Measurements from ENCODE around the gene PHETA1.

PHETA1 gene

DNA sequence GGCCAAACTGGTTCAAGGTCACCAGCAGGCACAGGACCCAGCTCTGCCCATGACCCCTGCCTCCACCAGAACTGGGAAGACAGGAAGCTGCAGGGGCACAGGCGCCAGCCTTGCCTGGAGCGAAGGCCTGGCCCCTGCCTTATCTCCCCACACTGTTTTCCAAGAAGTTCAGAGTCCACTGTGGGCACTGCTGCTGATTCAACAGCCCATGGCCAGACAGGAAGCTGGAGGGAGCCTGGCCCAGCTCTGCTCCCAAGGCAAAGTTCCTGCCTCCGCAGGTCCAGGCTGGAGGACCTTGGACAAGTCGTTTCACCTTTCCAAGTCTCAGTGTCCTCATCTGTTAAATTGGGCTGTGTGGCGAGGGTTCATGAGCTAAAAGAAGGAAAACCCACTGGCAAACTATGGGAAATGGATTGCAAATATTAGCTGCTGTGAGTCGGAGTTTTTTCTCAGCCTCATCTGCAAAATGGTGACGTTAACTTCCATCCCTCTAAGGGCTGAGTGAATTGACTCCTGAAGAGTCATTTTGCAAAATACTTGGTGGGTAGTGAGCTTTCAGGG lies 1.2 kb downstream of the PHETA1 start:
- H3K9me3 ChIP-seq (ENCODE audit: control insufficient read depth in 2 of 2, low read length in 2 of 2) = no peaks in the 10 kb centered on the region
- H3K9ac ChIP-seq (ENCODE audit: low read length in 2 of 2) = peak overlapping the region; percentile 79 to 81
- peaks cover 7 to 10% of the 10 kb centered on the region in 2 donors for H3K36me3 ChIP-seq (ENCODE audit: control insufficient read depth in 2 of 2, insufficient read depth in 2 of 2, low read length in 2 of 2)
- no peak overlapping the region for H3K27ac ChIP-seq (ENCODE audit: low read length)
- no peaks in the 10 kb centered on the region for H3K27me3 ChIP-seq (ENCODE audit: control insufficient read depth in 1 of 2, insufficient read depth in 2 of 2, low read length in 2 of 2)
- peaks cover 28% of the 10 kb centered on the region for H3K4me1 ChIP-seq (ENCODE audit: control insufficient read depth, insufficient read depth, low read length)
- peak overlapping the region; percentile 90 to 91 for H3K4me3 ChIP-seq (ENCODE audit: low read length in 2 of 2)

DNA sequence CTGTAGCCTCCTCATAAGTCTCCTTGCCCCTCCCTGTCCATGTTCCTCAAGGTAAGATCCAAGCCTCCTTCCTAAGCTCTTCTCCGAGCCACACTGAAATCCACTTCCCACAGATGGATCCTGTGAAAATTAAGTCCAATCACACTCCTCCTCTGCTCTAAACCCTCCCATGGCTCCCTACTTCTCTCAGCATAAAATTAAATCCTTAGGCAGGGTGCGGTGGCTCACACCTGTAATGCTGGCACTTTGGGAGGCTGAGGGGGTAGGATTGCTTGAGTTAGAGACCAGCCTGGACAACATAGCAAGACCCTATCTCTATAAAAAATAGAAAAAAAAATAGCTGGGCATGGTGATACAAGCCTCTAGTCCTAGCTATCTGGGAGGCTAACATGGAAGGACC lies 2.3 kb downstream of the PHETA1 start:
- peaks cover 7 to 13% of the 10 kb centered on the region in 2 donors for H3K36me3 ChIP-seq (ENCODE audit: control insufficient read depth in 2 of 2, insufficient read depth in 2 of 2, low read length in 2 of 2)
- H3K4me3 ChIP-seq (ENCODE audit: low read length in 2 of 2) = no peak overlapping the region
- no peaks in the 10 kb centered on the region for H3K9me3 ChIP-seq (ENCODE audit: control insufficient read depth in 2 of 2, low read length in 2 of 2)
- no peak overlapping the region for H3K27ac ChIP-seq (ENCODE audit: low read length)
- no peak overlapping the region for H3K9ac ChIP-seq (ENCODE audit: low read length in 2 of 2)
- peaks cover 28% of the 10 kb centered on the region for H3K4me1 ChIP-seq (ENCODE audit: control insufficient read depth, insufficient read depth, low read length)
- H3K27me3 ChIP-seq (ENCODE audit: control insufficient read depth in 1 of 2, insufficient read depth in 2 of 2, low read length in 2 of 2) = no peaks in the 10 kb centered on the region

DNA sequence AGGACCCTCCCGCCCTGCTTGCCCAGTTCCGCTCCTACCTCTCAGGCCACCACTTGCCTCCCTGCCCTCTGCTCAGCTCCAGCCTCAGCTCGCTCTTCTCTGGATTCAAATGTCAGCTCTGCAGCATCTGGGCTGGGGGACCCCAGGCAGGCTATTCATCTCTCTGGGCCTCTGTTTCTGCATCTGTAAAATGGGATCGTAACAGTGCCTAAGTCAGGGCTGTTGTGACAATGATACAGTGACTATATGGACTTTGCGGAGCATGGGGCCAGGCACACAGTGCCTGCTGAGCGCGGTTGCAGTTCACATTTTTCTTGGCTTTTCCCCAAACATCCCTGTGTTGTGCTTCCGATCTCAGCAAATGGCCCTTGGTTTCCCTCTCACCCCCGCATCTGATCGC lies 2.8 kb downstream of the PHETA1 start:
- H3K9ac ChIP-seq (ENCODE audit: low read length in 2 of 2) = no peak overlapping the region
- H3K27me3 ChIP-seq (ENCODE audit: control insufficient read depth in 1 of 2, insufficient read depth in 2 of 2, low read length in 2 of 2) = no peaks in the 10 kb centered on the region
- H3K27ac ChIP-seq (ENCODE audit: low read length) = no peak overlapping the region
- H3K4me3 ChIP-seq (ENCODE audit: low read length in 2 of 2) = no peak overlapping the region
- H3K4me1 ChIP-seq (ENCODE audit: control insufficient read depth, insufficient read depth, low read length) = peaks cover 28% of the 10 kb centered on the region
- H3K9me3 ChIP-seq (ENCODE audit: control insufficient read depth in 2 of 2, low read length in 2 of 2) = no peaks in the 10 kb centered on the region
- peaks cover 7 to 13% of the 10 kb centered on the region in 2 donors for H3K36me3 ChIP-seq (ENCODE audit: control insufficient read depth in 2 of 2, insufficient read depth in 2 of 2, low read length in 2 of 2)

DNA sequence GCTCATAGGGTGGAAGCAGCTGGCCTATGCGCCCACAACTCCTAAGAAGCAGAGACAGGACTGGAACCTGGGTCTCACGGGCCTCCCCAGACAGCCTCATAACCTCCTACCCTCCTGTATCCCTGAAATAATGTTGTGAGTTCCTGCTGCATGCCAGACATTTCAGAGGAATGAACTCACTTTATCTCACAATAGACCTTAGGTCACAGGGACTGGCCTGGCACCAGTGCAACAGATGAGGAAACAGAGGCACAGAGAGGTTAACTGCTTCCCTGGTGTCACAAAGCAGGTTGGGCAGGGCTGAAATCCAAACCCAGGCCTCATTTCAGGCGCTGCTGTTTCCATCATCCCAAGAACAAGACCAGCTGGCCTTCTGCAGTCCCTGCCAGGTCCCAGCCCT lies 5.3 kb downstream of the PHETA1 start:
- Histone ChIP-seq H3K9me3 (ENCODE audit: control insufficient read depth in 2 of 2, low read length in 2 of 2) (no peaks in the 10 kb centered on the region), H3K4me1 (ENCODE audit: control insufficient read depth, insufficient read depth, low read length) (peaks cover 16% of the 10 kb centered on the region), H3K36me3 (ENCODE audit: control insufficient read depth in 2 of 2, insufficient read depth in 2 of 2, low read length in 2 of 2) (peaks cover 7 to 13% of the 10 kb centered on the region in 2 donors), H3K9ac (ENCODE audit: low read length in 2 of 2) (no peak overlapping the region), H3K4me3 (ENCODE audit: low read length in 2 of 2) (no peak overlapping the region), H3K27me3 (ENCODE audit: control insufficient read depth in 1 of 2, insufficient read depth in 2 of 2, low read length in 2 of 2) (peaks cover 0 to 3% of the 10 kb centered on the region in 2 donors), H3K27ac (ENCODE audit: low read length) (no peak overlapping the region)

DNA sequence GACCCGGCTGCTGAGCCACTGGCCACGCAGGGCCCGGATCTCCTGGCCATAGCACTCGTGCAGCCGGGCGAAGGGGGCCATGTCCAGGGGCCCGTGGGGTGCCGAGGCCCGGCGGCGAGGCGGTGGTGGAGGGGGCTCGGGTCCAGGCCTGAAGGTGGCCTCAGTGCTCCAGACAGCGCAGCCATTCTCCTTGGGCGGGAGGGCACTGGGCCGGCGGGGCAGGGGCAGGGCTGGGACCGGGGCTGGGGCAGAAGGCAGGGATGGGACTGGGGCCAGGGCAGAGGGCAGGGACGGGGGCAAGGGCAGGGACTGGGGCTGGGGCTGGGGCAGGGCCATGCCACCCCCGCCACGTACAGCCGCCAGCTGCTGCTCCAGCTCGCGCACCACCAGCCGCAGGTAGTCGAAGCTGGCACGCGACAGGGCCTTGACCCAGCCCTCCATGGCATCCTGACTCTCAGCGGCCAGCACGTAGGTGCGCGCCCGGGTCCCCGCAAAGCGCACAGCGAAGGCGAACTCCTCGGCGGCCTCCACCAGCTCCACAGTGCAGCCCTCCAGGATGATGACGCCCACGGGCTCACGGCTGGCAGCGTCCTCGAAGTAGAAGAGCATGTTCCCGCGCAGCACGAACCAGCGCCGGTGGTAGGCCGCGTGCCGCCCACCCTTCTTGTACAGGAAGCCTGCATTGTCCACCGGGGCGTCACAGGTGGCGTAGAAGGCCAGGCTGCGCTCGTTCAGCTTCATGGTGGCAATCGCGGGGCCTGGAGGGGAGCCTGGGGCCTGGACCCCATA lies 6.0 kb downstream of the PHETA1 start:
- Histone ChIP-seq H3K4me1 (ENCODE audit: control insufficient read depth, insufficient read depth, low read length) (peaks cover 9% of the 10 kb centered on the region), H3K4me3 (ENCODE audit: low read length in 2 of 2) (no peak overlapping the region), H3K9me3 (ENCODE audit: control insufficient read depth in 2 of 2, low read length in 2 of 2) (no peaks in the 10 kb centered on the region), H3K36me3 (ENCODE audit: control insufficient read depth in 2 of 2, insufficient read depth in 2 of 2, low read length in 2 of 2) (peaks cover 7 to 13% of the 10 kb centered on the region in 2 donors), H3K27ac (ENCODE audit: low read length) (no peak overlapping the region), H3K27me3 (ENCODE audit: control insufficient read depth in 1 of 2, insufficient read depth in 2 of 2, low read length in 2 of 2) (peaks cover 0 to 6% of the 10 kb centered on the region in 2 donors), H3K9ac (ENCODE audit: low read length in 2 of 2) (no peak overlapping the region)

DNA sequence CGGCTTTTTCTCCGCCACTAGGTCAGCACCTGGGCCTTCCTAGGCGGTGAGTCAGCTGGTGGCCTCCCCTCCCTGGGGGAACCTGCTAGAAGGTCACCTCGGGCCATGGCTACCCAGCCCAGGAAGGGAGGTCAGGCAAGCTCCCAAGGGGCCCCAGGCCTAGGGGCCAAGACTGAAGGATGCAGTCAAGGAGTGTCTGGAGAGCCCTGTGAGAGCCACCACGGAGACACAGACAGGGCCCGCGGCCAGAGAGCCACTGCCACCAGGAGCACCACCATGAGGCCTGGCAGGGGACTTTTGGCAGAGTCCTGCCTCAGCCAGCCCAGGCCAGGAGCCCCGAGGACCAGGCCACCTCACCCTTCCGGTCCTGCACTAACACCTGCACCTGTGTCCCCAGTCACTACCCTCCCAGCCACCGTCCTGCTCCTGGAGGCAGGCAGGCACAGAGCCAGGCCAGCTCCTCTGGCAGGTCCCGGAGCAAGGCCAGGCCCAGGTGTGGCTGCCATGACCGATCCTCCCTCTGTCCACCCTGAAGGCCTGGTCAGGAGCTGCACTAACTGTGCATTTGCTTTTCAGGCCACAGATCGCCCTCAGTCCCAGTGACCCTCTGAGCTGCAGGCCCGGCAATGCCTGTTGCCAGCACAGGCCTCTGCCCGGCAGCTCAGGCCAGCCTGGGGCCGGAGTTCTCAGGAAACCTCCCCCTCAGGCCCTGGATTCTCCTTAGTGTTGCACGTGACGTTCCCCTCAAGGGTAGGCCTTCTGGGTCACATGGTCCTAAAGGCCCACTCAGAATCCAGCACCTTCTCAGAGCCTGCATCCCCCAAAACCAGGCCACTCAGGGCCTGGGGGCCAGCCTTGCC lies 6.9 kb downstream of the PHETA1 start:
- peaks cover 7 to 13% of the 10 kb centered on the region in 2 donors for H3K36me3 ChIP-seq (ENCODE audit: control insufficient read depth in 2 of 2, insufficient read depth in 2 of 2, low read length in 2 of 2)
- H3K9me3 ChIP-seq (ENCODE audit: control insufficient read depth in 2 of 2, low read length in 2 of 2) = no peaks in the 10 kb centered on the region
- no peak overlapping the region for H3K9ac ChIP-seq (ENCODE audit: low read length in 2 of 2)
- peaks cover 3% of the 10 kb centered on the region for H3K4me1 ChIP-seq (ENCODE audit: control insufficient read depth, insufficient read depth, low read length)
- peaks cover 0 to 6% of the 10 kb centered on the region in 2 donors for H3K27me3 ChIP-seq (ENCODE audit: control insufficient read depth in 1 of 2, insufficient read depth in 2 of 2, low read length in 2 of 2)
- H3K4me3 ChIP-seq (ENCODE audit: low read length in 2 of 2) = no peak overlapping the region
- no peak overlapping the region for H3K27ac ChIP-seq (ENCODE audit: low read length)

DNA sequence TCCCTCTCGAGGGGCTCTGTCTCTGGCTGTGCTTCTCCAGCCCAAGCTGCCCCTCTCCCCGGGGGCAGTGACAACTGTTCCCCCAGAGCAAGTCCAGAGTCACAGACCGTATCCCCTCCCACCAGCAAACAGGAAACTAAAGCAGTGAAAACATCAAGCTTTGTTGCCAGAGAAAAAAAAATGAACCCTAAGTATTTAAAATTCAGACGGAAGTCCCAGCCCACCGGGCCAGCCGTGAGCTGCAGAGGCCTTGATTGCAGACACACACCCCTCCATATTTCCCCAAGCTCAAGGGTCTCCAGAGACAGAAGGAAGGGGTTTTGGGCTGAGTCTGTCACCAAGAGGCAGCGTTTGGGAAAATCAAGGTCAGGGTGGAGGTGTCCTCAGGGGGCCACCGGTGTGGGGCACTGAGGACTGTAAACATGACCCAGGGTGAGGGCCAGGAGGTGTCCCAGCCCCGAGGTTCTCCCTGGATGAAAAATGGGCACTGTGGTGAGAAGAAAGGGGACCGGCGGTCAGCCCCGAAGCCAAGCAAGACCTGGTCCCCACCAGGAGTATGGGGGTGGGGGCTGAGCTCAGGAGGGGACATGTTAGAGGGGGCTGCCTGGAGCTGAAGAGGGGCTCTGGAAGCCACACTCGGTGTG lies 7.7 kb downstream of the PHETA1 start:
- H3K4me3 ChIP-seq (ENCODE audit: low read length in 2 of 2) = no peak overlapping the region
- H3K9me3 ChIP-seq (ENCODE audit: control insufficient read depth in 2 of 2, low read length in 2 of 2) = no peaks in the 10 kb centered on the region
- H3K36me3 ChIP-seq (ENCODE audit: control insufficient read depth in 2 of 2, insufficient read depth in 2 of 2, low read length in 2 of 2) = peaks cover 7 to 13% of the 10 kb centered on the region in 2 donors
- no peak overlapping the region for H3K27ac ChIP-seq (ENCODE audit: low read length)
- peaks cover 3% of the 10 kb centered on the region for H3K4me1 ChIP-seq (ENCODE audit: control insufficient read depth, insufficient read depth, low read length)
- peaks cover 0 to 6% of the 10 kb centered on the region in 2 donors for H3K27me3 ChIP-seq (ENCODE audit: control insufficient read depth in 1 of 2, insufficient read depth in 2 of 2, low read length in 2 of 2)
- H3K9ac ChIP-seq (ENCODE audit: low read length in 2 of 2) = no peak overlapping the region

DNA sequence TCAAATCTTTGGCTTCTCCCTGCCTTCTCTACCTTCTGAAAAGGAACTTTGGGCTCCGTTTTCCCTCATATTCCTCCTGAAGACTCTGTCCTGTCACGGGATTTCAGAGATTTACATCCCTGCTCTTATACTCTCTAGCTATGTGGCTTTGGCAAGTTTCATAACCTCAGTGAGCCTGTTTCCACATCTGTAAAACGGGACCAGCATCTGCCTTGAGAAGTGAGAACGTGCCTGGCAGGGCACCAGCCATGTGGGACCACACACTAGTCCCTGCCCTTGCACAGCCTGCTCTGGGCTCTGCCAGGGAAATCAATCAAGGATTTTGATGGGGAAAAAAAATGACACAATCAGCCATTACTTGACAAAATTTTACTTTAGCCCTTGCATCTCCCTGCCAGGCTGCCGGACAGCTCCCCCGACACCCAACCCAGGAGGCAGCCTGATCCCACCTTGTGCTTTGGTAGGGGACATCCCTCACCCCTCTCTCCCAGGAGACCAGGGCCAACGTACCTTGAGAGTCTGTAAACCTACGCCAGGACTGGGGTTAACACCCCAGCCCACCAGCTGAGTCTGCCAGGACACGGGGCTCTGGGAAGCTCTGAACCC lies 8.5 kb downstream of the PHETA1 start:
- Histone ChIP-seq H3K9me3 (ENCODE audit: control insufficient read depth in 2 of 2, low read length in 2 of 2) (no peaks in the 10 kb centered on the region), H3K27me3 (ENCODE audit: control insufficient read depth in 1 of 2, insufficient read depth in 2 of 2, low read length in 2 of 2) (peaks cover 0 to 6% of the 10 kb centered on the region in 2 donors), H3K4me1 (ENCODE audit: control insufficient read depth, insufficient read depth, low read length) (peaks cover 3% of the 10 kb centered on the region), H3K36me3 (ENCODE audit: control insufficient read depth in 2 of 2, insufficient read depth in 2 of 2, low read length in 2 of 2) (peaks cover 6 to 13% of the 10 kb centered on the region in 2 donors), H3K27ac (ENCODE audit: low read length) (no peak overlapping the region), H3K4me3 (ENCODE audit: low read length in 2 of 2) (no peak overlapping the region), H3K9ac (ENCODE audit: low read length in 2 of 2) (no peak overlapping the region)

DNA sequence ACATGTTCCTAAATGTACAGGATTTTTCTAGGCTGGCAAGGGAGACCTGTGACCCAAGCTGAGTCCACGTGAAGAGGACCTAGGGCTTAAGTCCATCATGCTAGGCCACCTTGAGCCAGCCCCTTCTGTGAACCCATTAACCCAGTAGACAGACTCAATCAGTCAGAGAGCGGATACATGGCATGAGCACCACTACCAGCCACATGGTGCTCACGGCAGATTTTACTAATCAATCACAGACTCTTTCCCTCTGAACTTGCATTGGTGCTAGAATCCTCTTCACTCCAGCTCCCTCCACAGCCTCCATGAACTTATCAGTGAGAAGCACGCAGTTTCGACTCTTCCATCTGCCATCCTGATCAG lies 9.0 kb downstream of the PHETA1 start:
- H3K27me3 ChIP-seq (ENCODE audit: control insufficient read depth in 1 of 2, insufficient read depth in 2 of 2, low read length in 2 of 2) = peaks cover 0 to 6% of the 10 kb centered on the region in 2 donors
- H3K27ac ChIP-seq (ENCODE audit: low read length) = no peak overlapping the region
- no peak overlapping the region for H3K9ac ChIP-seq (ENCODE audit: low read length in 2 of 2)
- H3K4me1 ChIP-seq (ENCODE audit: control insufficient read depth, insufficient read depth, low read length) = peaks cover 3% of the 10 kb centered on the region
- H3K36me3 ChIP-seq (ENCODE audit: control insufficient read depth in 2 of 2, insufficient read depth in 2 of 2, low read length in 2 of 2) = peaks cover 1 to 11% of the 10 kb centered on the region in 2 donors
- H3K9me3 ChIP-seq (ENCODE audit: control insufficient read depth in 2 of 2, low read length in 2 of 2) = no peaks in the 10 kb centered on the region
- no peak overlapping the region for H3K4me3 ChIP-seq (ENCODE audit: low read length in 2 of 2)

Data from stomach smooth muscle (tissue), 2 donors.